GF-D8 (cell line): ENCODE data around the gene NUDT8.
"Not testable (repeated sequence)": the region's sequence is repeated elsewhere in the genome, so short reads cannot be mapped to it uniquely, and the experiment has no call there.

ENCODE experiments used
- DNase-seq: peaks from one replicate; lab custom pipeline; 2025; lab: John Stamatoyannopoulos, UW

Gene NUDT8

DNA sequence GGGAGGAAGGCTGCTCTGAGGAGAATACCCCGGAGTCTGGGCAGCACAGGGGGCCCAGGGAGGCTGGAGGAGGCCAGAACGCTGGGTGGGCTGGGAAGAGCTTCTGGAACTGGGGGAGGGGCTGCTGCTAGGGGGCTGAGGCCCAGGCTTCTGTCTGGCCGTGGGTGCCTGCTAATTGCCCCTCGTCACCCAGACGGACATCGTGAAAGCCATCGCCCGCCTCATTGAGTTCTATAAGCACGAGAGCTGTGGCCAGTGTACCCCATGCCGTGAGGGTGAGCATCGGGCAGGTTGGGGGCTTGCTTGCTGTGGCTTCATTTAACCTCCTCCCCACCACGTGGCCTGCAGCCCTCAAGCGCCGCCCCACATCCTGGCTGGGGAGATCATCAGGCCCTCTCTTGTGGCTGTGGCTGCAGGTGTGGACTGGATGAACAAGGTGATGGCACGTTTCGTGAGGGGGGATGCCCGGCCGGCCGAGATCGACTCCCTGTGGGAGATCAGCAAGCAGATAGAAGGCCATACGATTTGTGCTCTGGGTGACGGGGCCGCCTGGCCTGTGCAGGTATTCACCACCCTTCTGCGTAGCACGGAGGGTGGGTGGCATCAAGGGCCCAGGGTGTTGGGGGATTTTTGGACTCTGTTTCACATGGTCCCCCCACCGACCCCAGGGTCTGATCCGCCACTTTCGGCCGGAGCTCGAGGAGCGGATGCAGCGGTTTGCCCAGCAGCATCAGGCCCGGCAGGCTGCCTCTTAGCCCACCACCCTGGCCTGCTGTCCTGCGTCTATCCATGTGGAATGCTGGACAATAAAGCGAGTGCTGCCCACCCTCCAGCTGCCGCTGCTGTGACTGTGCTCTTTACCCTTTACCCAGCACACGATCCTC, 17.8 kb downstream of the NUDT8 start:
- no peak for DNase-seq

DNA sequence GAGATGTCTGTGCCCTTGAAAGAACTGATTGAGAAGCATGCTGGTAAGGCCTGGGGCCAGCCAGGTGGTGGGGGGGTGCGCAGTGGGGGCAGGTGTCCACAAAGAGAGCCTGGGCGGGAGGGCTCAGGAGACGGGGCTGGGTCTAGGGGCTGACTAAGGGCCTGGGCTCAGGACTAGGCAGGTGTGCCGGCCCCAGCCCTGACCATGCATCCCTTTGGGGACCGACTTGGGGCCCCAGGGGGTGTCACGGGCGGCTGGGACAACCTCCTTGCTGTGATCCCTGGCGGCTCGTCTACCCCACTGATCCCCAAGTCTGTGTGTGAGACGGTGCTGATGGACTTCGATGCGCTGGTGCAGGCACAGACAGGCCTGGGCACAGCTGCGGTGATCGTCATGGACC, 18.6 kb downstream of the NUDT8 start:
- DNase-seq: no peak

DNA sequence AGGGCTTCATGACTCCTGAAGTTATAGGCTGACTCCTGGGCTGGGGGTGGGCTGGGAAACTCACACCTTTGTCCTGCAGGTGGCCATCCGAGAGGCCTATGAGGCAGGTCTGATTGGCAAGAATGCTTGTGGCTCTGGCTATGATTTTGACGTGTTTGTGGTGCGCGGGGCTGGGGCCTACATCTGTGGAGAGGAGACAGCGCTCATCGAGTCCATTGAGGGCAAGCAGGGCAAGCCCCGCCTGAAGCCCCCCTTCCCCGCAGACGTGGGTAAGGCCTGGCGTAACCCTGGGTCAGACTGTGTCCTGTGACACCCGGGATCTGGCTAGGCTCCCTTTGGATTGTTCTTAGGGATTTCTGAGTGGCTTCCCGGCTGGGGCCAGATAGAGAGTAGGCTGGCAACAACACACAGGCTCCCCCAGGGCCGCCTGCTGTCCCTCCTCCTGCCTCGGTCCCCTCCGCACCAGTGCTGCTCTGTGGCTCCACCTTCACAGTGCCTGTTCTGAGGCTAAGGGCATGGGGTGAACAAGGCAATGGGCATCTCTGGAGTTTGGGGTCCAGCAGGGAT, 19.4 kb downstream of the NUDT8 start:
- DNase-seq: no peak

- no peak for DNase-seq
Observed at GRCh38 chr11:67609316-67609715, 20.4 kb downstream of the NUDT8 start.

GRCh38 chr11:67608486-67608885, 21.3 kb downstream of the NUDT8 start:
- no peak for DNase-seq

GRCh38 chr11:67607507-67607906, 22.2 kb downstream of the NUDT8 start:
- no peak for DNase-seq

DNA sequence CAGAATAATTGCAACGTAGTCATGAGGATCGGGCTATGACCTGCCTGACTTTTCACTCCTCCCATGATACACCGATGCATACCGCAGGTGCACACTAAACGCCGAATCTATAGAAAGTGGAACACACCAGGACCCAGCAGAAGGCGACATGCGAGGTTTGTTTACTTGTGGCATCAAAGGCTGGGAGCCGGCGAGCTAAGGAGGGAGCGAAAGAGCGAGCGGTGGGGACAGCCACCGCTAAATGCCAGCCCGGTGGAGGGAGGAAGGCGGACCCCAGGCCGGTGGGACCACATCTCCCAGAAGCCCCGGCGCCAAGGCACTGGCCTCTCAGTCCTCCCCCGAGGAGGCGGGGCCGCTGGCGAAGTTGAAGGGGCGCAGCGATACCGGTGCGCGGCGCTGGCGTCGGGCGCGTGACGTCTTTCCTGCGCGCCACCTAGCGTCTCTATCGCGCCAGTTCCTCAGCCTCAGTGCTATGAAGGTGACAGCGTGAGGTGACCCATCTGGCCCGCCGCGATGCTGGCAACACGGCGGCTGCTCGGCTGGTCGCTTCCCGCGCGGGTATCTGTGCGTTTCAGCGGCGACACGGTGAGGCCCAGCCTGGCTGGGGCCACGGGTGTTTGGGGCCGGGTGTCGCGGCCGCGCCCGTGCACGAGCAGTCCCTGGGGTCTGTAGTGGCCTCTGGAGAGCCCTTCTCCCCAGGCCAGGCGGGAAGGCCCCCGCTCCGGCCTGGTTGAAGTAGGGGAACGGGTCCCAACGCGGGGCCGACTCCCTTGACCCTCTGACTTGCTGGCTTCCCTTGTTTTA, 23.0 kb downstream of the NUDT8 start, which contains the start of gene NDUFV1:
NDUFV1 (plus strand) TSS at position 445 of the 804 bp plus-strand sequence; CDS start at position 514, 69 bp downstream.
- DNase-seq: peak; percentile 84

GRCh38 chr11:67606093-67606491, 23.6 kb downstream of the NUDT8 start:
- DNase-seq: no peak

- no peak for DNase-seq
Observed at GRCh38 chr11:67605231-67606011, 24.3 kb downstream of the NUDT8 start.

GRCh38 chr11:67604815-67605214, 24.9 kb downstream of the NUDT8 start:
- no peak for DNase-seq

GRCh38 chr11:67604119-67604518, 25.6 kb downstream of the NUDT8 start:
- not testable (repeated sequence) for DNase-seq

GRCh38 chr11:67601098-67601497, 28.6 kb downstream of the NUDT8 start:
- no peak for DNase-seq

- peak; percentile 80 for DNase-seq
Observed at GRCh38 chr11:67600324-67601029, 29.3 kb downstream of the NUDT8 start.

- no peak for DNase-seq
Observed at GRCh38 chr11:67599149-67599548, 30.6 kb downstream of the NUDT8 start.

DNA sequence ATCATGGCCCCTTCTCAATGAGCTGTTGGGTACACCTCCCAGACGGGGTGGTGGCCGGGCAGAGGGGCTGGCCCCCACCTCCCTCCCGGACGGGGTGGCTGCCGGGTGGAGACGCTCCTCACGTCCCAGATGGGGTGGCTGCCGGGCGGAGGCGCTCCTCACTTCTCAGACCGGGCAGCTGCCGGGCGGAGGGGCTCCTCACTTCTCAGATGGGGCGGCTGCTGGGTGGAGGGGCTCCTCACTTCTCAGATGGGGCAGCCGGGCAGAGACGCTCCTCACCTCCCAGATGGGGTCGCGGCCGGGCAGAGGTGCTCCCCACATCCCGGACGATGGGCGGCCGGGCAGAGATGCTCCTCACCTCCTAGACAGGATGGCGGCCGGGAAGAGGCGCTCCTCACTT, 31.8 kb downstream of the NUDT8 start:
- not testable (repeated sequence) for DNase-seq

DNA sequence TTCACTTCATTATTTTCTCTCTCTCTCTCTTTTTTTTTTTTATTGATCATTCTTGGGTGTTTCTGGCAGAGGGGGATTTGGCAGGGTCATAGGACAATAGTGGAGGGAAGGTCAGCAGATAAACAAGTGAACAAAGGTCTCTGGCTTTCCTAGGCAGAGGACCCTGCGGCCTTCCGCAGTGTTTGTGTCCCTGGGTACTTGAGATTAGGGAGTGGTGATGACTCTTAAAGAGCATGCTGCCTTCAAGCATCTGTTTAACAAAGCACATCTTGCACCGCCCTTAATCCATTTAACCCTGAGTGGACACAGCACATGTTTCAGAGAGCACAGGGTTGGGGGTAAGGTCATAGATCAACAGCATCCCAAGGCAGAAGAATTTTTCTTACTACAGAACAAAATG, 32.3 kb downstream of the NUDT8 start:
- DNase-seq: not testable (repeated sequence)

DNA sequence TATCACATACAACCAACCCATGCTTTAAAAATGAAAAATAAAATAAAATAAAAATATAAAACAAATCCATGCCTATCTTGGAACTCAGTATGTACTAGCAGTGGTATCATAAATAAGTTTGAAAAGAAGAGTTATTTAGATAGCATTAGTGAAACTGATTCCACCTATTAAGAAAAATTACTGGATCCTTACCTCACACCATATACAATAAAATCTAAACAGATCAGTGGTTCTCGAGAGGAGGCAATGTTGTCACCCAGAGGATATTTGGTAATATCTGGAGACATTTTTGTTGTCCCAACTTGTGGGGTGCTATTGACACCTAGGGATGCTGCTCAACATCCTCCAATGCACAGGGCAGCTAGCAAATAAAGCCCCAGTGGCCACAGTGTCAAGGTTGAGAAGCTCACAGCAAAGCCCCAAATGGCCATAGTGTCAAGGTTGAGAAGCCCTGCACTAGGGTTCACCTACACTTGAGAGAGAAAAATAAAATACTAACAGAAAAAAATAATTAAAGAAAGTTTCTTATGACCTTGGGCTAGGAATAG, 32.9 kb downstream of the NUDT8 start:
- DNase-seq: no peak

GRCh38 chr11:67594480-67594879, 35.3 kb downstream of the NUDT8 start:
- DNase-seq: no peak

DNA sequence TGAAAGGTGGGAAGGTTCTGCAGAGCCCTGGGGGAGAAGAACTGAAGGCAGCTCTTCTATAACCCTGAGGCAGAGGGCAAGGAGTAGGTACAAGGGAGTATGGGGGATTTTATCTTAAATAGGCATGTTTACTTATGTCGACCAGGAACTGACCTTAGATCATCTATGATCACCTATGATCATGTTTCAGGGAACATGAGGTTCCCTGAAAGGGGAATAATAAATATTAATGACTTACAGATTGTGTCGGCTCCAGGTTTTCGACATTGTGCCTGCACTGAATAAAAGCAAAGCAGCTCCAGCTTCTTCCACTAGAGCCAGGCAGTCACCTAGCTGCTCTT, 36.2 kb downstream of the NUDT8 start:
- no peak for DNase-seq

- DNase-seq: no peak
Observed at GRCh38 chr11:67592880-67593564, 36.7 kb downstream of the NUDT8 start.
